HG03175 (cell line): Measurements from ENCODE around the gene RIPOR3.
"Not testable (repeated sequence)": the region's sequence is repeated elsewhere in the genome, so short reads cannot be mapped to it uniquely, and the experiment has no call there.

Source experiments
- ATAC-seq: cut with Tn5 transposase; IDR thresholded peaks from one replicate; pipeline ENCODE4 v1.9.1; 2021; ENCODE audit warnings: mild to moderate bottlenecking, moderate library complexity; ENCODE audit not compliant: unreplicated experiment

The RIPOR3 gene

GRCh38 chr20:50611128-50611810, 80.1 kb downstream of the RIPOR3 start:
- no peak for ATAC-seq

GRCh38 chr20:50610212-50610718, 81.1 kb downstream of the RIPOR3 start:
- ATAC-seq = no peak

- ATAC-seq = no peak
Measured at GRCh38 chr20:50609438-50609989, 81.8 kb downstream of the RIPOR3 start.

- ATAC-seq = no peak
Measured at GRCh38 chr20:50608750-50609104, 82.6 kb downstream of the RIPOR3 start.

GRCh38 chr20:50607850-50608749, 83.2 kb downstream of the RIPOR3 start:
- ATAC-seq = no peak

GRCh38 chr20:50607436-50607835, 83.9 kb downstream of the RIPOR3 start:
- ATAC-seq = no peak

GRCh38 chr20:50605136-50605535, 86.2 kb downstream of the RIPOR3 start:
- no peak for ATAC-seq

- ATAC-seq = no peak
Measured at GRCh38 chr20:50604451-50604850, 86.9 kb downstream of the RIPOR3 start.

GRCh38 chr20:50602432-50603088, 88.8 kb downstream of the RIPOR3 start:
- ATAC-seq = no peak

GRCh38 chr20:50601511-50602431, 89.6 kb downstream of the RIPOR3 start:
- no peak for ATAC-seq

GRCh38 chr20:50600281-50600895, 91.0 kb downstream of the RIPOR3 start:
- no peak for ATAC-seq

GRCh38 chr20:50598768-50599167, 92.6 kb downstream of the RIPOR3 start:
- ATAC-seq = not testable (repeated sequence)

- no peak for ATAC-seq
Measured at GRCh38 chr20:50598074-50598473, 93.3 kb downstream of the RIPOR3 start.

- no peak for ATAC-seq
Measured at GRCh38 chr20:50597406-50597969, 93.9 kb downstream of the RIPOR3 start.

GRCh38 chr20:50596694-50597021, 94.7 kb downstream of the RIPOR3 start:
- no peak for ATAC-seq

- ATAC-seq = no peak
Measured at GRCh38 chr20:50595988-50596693, 95.2 kb downstream of the RIPOR3 start.

GRCh38 chr20:50595433-50595895, 95.9 kb downstream of the RIPOR3 start:
- no peak for ATAC-seq

- ATAC-seq = no peak
Measured at GRCh38 chr20:50594591-50595432, 96.5 kb downstream of the RIPOR3 start.
